Gastrocnemius medialis (tissue), 4 donors: ENCODE results near the gene CPHXL.

ENCODE experiments used
- CTCF ChIP-seq, 5 experiments: fragments of 450-650 bp in 3 of 5; fragments of 200-600 bp in 2 of 5; sonication (generic) in 2 of 5; IDR thresholded peaks in 4 of 5; conservative IDR thresholded peaks in 1 of 5; 1 replicate in 4 of 5; 2 replicates in 1 of 5; pipeline ENCODE4 v1.5.1; 2016 to 2019; ENCODE audit warnings: antibody characterized with exemption in 5 of 5, mild to moderate bottlenecking in 3 of 5, moderate library complexity in 3 of 5
- POLR2A ChIP-seq, 2 donors: fragments of 450-650 bp; IDR thresholded peaks; one replicate each; pipeline ENCODE4 v1.6.1; 2017; ENCODE audit warnings: antibody characterized with exemption in 2 of 2, mild to moderate bottlenecking in 2 of 2, moderate library complexity in 2 of 2

DNA sequence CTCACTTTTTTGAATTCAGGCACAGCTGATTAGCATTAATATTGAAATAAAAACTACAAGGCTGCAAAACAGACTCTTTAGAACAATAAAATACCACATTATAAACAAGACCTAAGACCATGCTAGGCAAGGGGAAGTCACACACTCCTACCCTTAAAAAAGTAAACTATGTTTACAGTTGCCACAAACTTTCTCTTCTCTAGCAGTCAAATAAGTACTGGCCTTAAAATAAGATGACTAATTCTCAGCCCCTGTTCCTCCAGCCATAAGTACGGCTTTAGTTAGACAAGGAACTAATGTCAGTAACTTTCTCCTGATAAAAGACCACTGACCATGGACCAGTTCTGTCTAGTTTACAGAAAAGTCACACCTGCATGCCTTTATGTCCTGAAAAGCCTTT is 19.5 kb upstream of the CPHXL start:
- no peak for TF ChIP-seq CTCF (IDR thresholded peaks at IDR 0.05 in 4 of 5, conservative IDR thresholded peaks at IDR 0.05 in 1 of 5)
- TF ChIP-seq POLR2A (IDR thresholded peaks at IDR 0.05), result no peak
